GM10266 (cell line): ENCODE data around the gene BCL6B.
"Not testable (repeated sequence)": the region's sequence is repeated elsewhere in the genome, so short reads cannot be mapped to it uniquely, and the experiment has no call there.

Experiments used
- DNase-seq: peaks from one replicate; pipeline ENCODE4 v3.0.0; 2012; ENCODE audit errors: extremely low spot score
- TF ChIP-seq, protein P1 (sequence below): IDR thresholded peaks from 2 replicates; pipeline ENCODE4 v1.5.1; 2012; ENCODE audit warnings: mild to moderate bottlenecking, low read depth; ENCODE audit not compliant: control insufficient read depth, insufficient read depth; ENCODE audit errors: missing control alignments

Gene BCL6B, protein sequence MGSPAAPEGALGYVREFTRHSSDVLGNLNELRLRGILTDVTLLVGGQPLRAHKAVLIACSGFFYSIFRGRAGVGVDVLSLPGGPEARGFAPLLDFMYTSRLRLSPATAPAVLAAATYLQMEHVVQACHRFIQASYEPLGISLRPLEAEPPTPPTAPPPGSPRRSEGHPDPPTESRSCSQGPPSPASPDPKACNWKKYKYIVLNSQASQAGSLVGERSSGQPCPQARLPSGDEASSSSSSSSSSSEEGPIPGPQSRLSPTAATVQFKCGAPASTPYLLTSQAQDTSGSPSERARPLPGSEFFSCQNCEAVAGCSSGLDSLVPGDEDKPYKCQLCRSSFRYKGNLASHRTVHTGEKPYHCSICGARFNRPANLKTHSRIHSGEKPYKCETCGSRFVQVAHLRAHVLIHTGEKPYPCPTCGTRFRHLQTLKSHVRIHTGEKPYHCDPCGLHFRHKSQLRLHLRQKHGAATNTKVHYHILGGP

DNA sequence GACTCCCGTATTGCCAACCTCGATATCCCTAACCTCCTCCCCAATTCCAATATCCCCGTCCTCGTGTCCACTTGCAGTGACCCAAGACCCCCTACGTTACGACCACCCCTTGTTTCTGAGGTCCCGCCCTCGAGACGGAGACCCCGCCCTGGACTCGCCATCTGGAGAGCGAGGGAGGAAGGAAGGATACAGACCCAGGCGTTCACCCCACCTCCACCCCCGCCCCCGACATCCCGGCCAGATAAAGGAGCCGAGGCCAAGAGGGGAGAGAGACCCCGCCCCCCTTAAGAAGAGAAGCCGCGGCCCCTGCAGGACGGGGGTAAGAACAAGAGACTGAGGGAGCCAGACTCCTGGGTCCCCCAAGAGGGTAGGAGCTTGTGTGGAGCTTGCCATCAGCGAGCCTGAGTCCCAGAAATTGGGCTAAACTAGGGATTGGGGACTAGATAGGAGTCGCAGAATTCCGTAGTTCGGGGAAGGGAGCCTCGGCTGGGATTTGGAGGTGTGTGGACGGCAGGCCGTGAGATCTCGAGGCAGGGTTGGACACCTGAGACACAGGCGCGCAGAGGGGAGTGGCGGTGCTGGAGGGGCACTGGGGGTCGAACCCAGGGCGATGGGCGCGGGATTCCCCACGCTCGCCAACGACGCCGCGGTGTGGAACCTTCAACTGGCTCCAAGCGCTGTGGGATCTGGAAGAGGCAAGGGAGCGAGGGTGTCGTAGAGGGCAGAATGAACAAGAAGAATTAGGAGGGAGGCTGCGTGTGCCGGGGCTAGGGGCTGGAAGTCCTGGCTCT, at the start of gene BCL6B:
Gene BCL6B (plus strand): TSS at position 270 of the 791 bp plus-strand sequence. CDS start 622 bp downstream, outside the sequence.
- TF ChIP-seq, protein P1, sequence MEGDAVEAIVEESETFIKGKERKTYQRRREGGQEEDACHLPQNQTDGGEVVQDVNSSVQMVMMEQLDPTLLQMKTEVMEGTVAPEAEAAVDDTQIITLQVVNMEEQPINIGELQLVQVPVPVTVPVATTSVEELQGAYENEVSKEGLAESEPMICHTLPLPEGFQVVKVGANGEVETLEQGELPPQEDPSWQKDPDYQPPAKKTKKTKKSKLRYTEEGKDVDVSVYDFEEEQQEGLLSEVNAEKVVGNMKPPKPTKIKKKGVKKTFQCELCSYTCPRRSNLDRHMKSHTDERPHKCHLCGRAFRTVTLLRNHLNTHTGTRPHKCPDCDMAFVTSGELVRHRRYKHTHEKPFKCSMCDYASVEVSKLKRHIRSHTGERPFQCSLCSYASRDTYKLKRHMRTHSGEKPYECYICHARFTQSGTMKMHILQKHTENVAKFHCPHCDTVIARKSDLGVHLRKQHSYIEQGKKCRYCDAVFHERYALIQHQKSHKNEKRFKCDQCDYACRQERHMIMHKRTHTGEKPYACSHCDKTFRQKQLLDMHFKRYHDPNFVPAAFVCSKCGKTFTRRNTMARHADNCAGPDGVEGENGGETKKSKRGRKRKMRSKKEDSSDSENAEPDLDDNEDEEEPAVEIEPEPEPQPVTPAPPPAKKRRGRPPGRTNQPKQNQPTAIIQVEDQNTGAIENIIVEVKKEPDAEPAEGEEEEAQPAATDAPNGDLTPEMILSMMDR, result no peak
- DNase-seq, result no peak

DNA sequence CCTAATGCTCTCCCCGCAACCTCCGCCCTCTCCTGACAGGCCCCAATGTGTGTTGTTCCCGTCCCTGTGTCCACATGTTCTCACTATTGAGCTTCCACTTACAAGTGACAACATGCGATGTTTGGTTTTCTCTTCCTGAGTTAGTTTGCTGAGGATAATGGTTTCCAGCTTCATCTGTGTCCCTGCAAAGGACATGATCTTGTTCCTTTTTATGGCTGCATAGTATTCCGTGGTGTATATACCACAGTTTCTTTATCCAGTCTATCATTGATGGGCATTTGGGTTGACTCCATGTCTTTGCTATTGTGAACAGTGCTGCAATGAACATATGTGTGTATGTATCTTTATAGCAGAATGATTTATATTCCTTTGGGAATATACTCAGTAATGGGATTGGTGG, 43.4 kb upstream of the BCL6B start:
- DNase-seq, result not testable (repeated sequence)

DNA sequence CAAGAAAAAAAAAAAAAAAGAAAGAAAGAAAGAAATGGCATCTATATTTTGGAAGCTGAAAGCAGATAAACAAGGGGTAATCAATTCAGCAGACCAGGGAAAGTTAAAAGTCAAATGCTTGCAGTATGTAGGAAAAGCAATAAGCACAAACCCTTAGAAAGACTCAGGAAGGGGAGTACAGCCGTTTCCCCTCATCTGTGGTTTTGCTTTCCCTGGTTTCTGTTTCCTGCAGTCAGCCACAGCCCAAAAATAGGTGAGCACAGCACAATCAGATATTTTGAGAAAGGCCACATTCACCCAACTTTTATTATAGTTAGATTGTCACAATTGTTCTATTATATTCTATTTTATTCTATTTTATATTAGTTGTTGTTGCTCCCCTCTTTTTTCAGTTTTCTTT, 41.4 kb upstream of the BCL6B start:
- no peak for DNase-seq
- TF ChIP-seq, protein P1, result no peak

DNA sequence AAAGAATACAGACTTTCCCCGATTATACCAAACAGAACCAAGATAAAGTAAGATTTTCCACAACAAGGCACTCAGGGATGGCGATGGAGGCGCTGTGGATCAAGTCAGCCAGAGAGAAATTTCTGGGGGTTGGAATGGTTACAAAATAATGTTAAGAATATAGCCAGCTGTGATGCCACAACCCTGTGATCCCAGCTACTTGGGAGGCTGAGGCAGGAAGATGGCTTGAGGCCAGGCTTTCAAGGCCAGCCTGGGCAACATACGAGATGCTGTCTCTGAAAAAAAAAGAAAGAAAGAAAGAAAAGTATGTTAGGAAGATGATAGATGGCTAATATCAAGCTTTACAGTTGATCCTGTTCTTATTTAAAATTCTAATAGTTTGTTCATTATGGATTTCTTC, 37.6 kb upstream of the BCL6B start:
- TF ChIP-seq, protein P1, result no peak
- no peak for DNase-seq

DNA sequence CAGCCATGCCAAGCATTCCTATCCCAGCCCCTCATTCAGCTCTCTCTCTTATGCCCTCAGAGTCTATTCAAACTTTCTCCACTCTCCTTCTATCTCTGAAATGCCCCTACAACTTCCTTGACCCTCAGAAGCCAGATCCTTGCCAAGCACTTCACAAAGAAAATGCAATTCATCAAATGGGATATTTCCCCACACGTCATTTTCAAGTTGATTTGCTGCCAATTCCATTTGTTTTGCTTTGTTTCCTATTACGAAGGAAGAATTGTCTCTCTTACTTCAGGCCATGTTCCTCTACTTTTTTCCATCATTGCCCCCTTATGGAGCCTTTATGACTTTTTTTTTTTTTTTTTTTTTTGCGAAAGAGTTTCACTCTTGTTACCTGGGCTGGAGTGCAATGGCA, 36.2 kb upstream of the BCL6B start:
- TF ChIP-seq, protein P1, result no peak
- no peak for DNase-seq

DNA sequence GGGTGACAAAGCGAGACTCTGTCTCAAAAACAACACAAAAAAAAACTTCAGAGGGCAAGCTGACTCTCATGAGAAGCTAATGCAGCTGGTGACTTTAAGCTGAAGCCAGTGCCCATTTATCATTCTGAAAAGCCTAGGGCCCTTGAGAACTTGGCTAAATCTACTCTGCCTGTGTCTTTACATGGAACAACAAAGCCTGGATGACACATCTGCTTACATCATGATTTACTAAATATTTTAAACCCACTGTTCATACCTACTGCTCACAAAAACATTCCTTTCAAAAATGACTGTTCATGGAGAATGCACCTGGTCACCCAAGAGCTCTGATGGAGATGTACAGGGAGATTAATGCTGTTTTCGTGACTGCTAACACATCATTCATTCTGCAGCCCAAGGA, 33.1 kb upstream of the BCL6B start:
- no peak for DNase-seq

DNA sequence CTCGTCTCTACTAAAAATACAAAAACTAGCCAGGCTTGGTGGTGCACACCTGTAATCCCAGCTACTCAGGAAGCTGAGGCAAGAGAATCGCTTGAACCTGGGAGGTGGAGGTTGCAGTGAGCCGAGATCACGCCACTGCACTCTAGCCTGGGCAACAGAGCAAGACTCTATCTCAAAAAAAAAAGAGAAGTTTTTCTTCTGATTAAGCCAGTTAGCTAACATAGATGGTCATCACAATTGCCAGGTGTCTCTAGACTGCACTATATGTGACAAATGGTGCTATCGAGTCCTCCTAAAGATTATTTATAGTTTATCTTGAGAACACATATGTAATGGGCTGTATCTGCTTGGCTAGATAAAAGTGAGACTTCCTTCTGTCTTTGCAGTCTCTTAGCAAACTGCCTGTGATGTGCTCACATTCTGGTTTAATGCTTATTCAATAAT, 29.2 kb upstream of the BCL6B start:
- DNase-seq, result not testable (repeated sequence)

More for the DNA sequence above, 33.1 kb upstream of the BCL6B start:
- TF ChIP-seq, protein P1, result no peak

DNA sequence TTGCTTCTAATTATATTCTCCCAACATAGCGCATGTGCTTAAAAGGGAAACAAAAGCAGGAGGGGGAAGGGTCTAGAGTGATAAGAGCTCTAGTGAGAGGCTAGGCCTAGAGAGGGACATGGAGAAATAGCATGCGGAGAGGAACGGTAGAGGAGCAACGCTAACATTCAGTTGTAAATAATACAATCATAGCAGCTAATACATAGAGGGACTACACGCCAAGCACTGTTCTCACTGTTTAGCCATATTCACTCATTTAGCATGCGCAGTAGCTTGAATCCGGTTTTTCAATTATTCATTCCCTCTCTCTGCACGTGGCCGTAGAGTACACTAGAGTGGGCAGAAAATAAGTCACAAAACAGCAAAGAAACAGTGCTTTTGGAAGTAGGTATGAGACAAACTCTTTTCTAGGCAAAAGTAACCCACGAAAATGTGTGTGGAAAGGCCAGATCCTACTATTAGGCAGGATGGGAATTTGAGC, 28.7 kb upstream of the BCL6B start:
- no peak for DNase-seq
- TF ChIP-seq, protein P1, result no peak
